Neutrophil (primary cell): ENCODE measurements around the gene NFATC2.

Experiments
- H3K27ac ChIP-seq: fragments of 200-600 bp; sonication (generic); 2 replicates; pipeline ENCODE4 v1.5.1; 2016; ENCODE audit warnings: mild to moderate bottlenecking, moderate library complexity
- H3K27me3 ChIP-seq: fragments of 200-600 bp; sonication (generic); 2 replicates; pipeline ENCODE4 v1.6.0; 2016; ENCODE audit warnings: mild to moderate bottlenecking
- H3K36me3 ChIP-seq: fragments of 200-600 bp; sonication (generic); 2 replicates; pipeline ENCODE4 v1.5.1; 2017
- H3K4me1 ChIP-seq, 2 experiments: fragments of 200-600 bp in 1 of 2; sonication (generic) in 1 of 2; 1 replicate in 1 of 2; 2 replicates in 1 of 2; pipeline versions ENCODE4 v1.5.1 to v1.6.1; 2013 to 2016; ENCODE audit warnings: low read depth in 1 of 2, low read length in 1 of 2, mild to moderate bottlenecking in 1 of 2, moderate library complexity in 1 of 2; ENCODE audit not compliant: control insufficient read depth in 1 of 2, insufficient read depth in 1 of 2
- H3K4me3 ChIP-seq, 2 experiments: fragments of 200-600 bp in 1 of 2; sonication (generic) in 1 of 2; 1 replicate in 1 of 2; 2 replicates in 1 of 2; pipeline ENCODE4 v1.5.1; 2013 to 2016; ENCODE audit warnings: low read depth in 1 of 2, low read length in 1 of 2, mild to moderate bottlenecking in 1 of 2, moderate library complexity in 1 of 2
- H3K9me3 ChIP-seq: fragments of 200-600 bp; sonication (generic); 2 replicates; pipeline ENCODE4 v1.5.1; 2016
- CTCF ChIP-seq: fragments of 200-600 bp; sonication (generic); IDR thresholded peaks from 2 replicates; pipeline ENCODE4 v1.5.1; 2016; ENCODE audit warnings: antibody characterized with exemption

Gene NFATC2

GRCh38 chr20:51553897-51554486, 11.5 kb upstream of the NFATC2 start:
- Histone ChIP-seq H3K9me3 (no peaks in the 10 kb centered on the region), H3K4me1 (no peaks in the 10 kb centered on the region), H3K36me3 (no peaks in the 10 kb centered on the region), H3K27ac (no peak overlapping the region), H3K27me3 (peaks cover 12% of the 10 kb centered on the region), H3K4me3 (no peak overlapping the region)
- no peak for TF ChIP-seq CTCF

GRCh38 chr20:51551186-51551585, 8.7 kb upstream of the NFATC2 start:
- Histone ChIP-seq H3K36me3 (no peaks in the 10 kb centered on the region), H3K27me3 (peaks cover 11% of the 10 kb centered on the region), H3K4me3 (no peak overlapping the region), H3K4me1 (no peaks in the 10 kb centered on the region), H3K27ac (no peak overlapping the region), H3K9me3 (no peaks in the 10 kb centered on the region)
- TF ChIP-seq CTCF: no peak

GRCh38 chr20:51549474-51549873, 7.0 kb upstream of the NFATC2 start:
- Histone ChIP-seq H3K9me3 (no peaks in the 10 kb centered on the region), H3K4me1 (no peaks in the 10 kb centered on the region), H3K27me3 (peaks cover 22% of the 10 kb centered on the region), H3K4me3 (no peak overlapping the region), H3K36me3 (no peaks in the 10 kb centered on the region), H3K27ac (no peak overlapping the region)
- no peak for TF ChIP-seq CTCF

- Histone ChIP-seq H3K4me3 (no peak overlapping the region), H3K27me3 (peaks cover 32% of the 10 kb centered on the region)
- no peak for TF ChIP-seq CTCF
Measured at GRCh38 chr20:51547951-51548350, 5.4 kb upstream of the NFATC2 start.

GRCh38 chr20:51545515-51545914, 3.0 kb upstream of the NFATC2 start:
- no peak overlapping the region for H3K4me3 ChIP-seq
- H3K36me3 ChIP-seq: no peaks in the 10 kb centered on the region
- no peak for TF ChIP-seq CTCF
- H3K27me3 ChIP-seq: peaks cover 57% of the 10 kb centered on the region
- H3K27ac ChIP-seq: no peak overlapping the region
- peaks cover 0 to 5% of the 10 kb centered on the region in 2 experiments for H3K4me1 ChIP-seq
- no peaks in the 10 kb centered on the region for H3K9me3 ChIP-seq

More at GRCh38 chr20:51547951-51548350, 5.4 kb upstream of the NFATC2 start:
- Histone ChIP-seq H3K9me3 (no peaks in the 10 kb centered on the region), H3K27ac (no peak overlapping the region), H3K36me3 (no peaks in the 10 kb centered on the region), H3K4me1 (no peaks in the 10 kb centered on the region)

GRCh38 chr20:51543422-51543788, 886 bp upstream of the NFATC2 start:
- Histone ChIP-seq H3K9me3 (no peaks in the 10 kb centered on the region), H3K4me1 (peaks cover 0 to 5% of the 10 kb centered on the region in 2 experiments), H3K27me3 (peaks cover 78% of the 10 kb centered on the region), H3K36me3 (no peaks in the 10 kb centered on the region), H3K4me3 (no peak overlapping the region), H3K27ac (no peak overlapping the region)
- no peak for TF ChIP-seq CTCF
